NT2/D1 (cell line): ENCODE results near the gene LONP2.

Experiments
- DNase-seq: peaks from one replicate; pipeline ENCODE4 v3.0.0-alpha.2; 2011; ENCODE audit warnings: low read depth, low spot score
- H3K27me3 ChIP-seq: 2 replicates; pipeline ENCODE4 v1.6.0; 2011; ENCODE audit warnings: mild to moderate bottlenecking; ENCODE audit not compliant: insufficient read length, insufficient read depth
- H3K36me3 ChIP-seq: 2 replicates; pipeline ENCODE4 v1.6.1; 2011; ENCODE audit warnings: mild to moderate bottlenecking, low read length, mixed read lengths; ENCODE audit not compliant: insufficient read depth, insufficient read length
- H3K4me1 ChIP-seq: 2 replicates; pipeline ENCODE4 v1.5.1; 2011; ENCODE audit not compliant: insufficient read depth, insufficient read length
- H3K4me3 ChIP-seq: 2 replicates; pipeline ENCODE4 v1.5.1; 2011; ENCODE audit warnings: low read depth; ENCODE audit not compliant: insufficient read length
- H3K9ac ChIP-seq: 2 replicates; pipeline ENCODE4 v1.6.0; 2011; ENCODE audit warnings: low read depth; ENCODE audit not compliant: insufficient read length
- H3K9me3 ChIP-seq: 2 replicates; pipeline ENCODE4 v1.5.1; 2011; ENCODE audit warnings: mild to moderate bottlenecking, low read length; ENCODE audit not compliant: insufficient read depth
- SUZ12 ChIP-seq: IDR thresholded peaks from 2 replicates; pipeline ENCODE4 v1.6.1; 2011; ENCODE audit not compliant: insufficient read length, insufficient read depth; ENCODE audit errors: extremely low read depth
- YY1 ChIP-seq: IDR thresholded peaks from 2 replicates; pipeline ENCODE4 v1.6.1; 2011; ENCODE audit not compliant: insufficient read length, insufficient read depth
- ZNF274 ChIP-seq: IDR thresholded peaks from 2 replicates; pipeline ENCODE4 v1.6.1; 2011; ENCODE audit warnings: mild to moderate bottlenecking, low read depth, low read length

LONP2 gene

GRCh38 chr16:48244080-48244862, at the start of gene LONP2:
LONP2 (plus strand) TSS chr16:48244300; CDS start chr16:48244389, 89 bp downstream.
- TF ChIP-seq YY1 (no peak), ZNF274 (no peak), SUZ12 (no peak)
- Histone ChIP-seq H3K9ac (peak within 1 kb of the TSS; percentile 96), H3K36me3 (no peaks in the 10 kb centered on the region), H3K27me3 (no peaks in the 10 kb centered on the region), H3K4me3 (peak within 1 kb of the TSS; percentile 96), H3K4me1 (no peaks in the 10 kb centered on the region), H3K9me3 (no peaks in the 10 kb centered on the region)
- peak; percentile 85 for DNase-seq

DNA sequence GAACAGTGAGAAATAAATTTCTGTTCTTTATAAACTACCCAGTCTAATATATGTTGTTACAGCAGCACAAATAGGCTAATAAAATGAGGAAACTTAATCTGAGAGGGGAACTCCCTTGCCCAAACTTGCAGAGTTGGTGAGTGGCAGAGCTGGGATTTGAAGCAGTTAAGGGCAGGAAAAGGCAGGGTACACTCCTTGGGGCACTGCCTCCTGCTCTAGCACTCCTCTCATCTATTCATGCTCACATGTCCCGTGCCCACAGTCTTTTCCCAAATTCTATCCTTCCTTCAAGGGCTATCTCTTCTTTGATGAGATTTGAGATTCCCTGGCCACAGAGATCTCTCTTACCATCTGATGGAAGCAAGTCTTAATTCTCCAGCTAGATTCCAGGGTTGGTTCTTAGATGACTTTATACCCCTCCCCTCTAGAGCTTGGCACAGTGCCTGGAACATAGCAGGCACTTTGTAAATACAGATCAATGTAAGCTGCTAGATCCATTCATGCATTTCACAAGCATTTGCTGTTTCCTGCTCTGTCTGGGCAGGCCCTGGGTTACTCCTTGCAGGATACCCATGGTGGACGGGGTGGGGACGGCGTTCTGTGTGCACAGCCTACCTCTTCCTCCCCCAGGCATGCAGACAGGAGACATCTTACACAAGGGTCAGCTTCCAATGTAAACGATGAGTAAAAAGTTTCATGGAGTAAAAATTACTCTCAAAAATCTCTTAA, 49.1 kb upstream of the LONP2 start:
- DNase-seq: no peak
- H3K9ac ChIP-seq: no peak overlapping the region

DNA sequence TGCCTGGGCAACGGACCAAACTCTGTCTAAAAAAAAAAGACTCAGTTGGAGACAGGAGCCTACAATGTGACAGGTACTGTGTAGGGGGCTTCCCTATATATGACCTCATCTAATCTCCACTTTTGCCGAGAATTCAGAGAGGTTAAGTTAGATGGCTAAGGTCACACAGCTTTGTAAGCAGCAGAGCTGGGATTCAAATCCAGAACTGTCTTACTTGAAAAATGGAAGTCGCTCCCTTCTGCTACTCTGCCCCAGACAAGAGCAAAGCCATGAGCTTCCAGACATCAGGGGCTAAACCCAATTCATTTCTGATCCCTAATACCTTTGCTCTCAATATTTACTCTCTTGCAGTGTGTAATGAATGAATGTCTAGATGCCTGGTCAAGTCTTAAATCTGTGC, 46.8 kb upstream of the LONP2 start:
- H3K27me3 ChIP-seq: no peaks in the 10 kb centered on the region
- no peak for DNase-seq
- H3K4me1 ChIP-seq: no peaks in the 10 kb centered on the region
- H3K9ac ChIP-seq: no peak overlapping the region
- no peaks in the 10 kb centered on the region for H3K9me3 ChIP-seq
- H3K4me3 ChIP-seq: no peak overlapping the region
- H3K36me3 ChIP-seq: no peaks in the 10 kb centered on the region
- TF ChIP-seq SUZ12 (no peak), ZNF274 (no peak)

More for the DNA sequence above, 49.1 kb upstream of the LONP2 start:
- Histone ChIP-seq H3K36me3 (no peaks in the 10 kb centered on the region), H3K27me3 (no peaks in the 10 kb centered on the region), H3K4me1 (no peaks in the 10 kb centered on the region), H3K9me3 (no peaks in the 10 kb centered on the region), H3K4me3 (no peak overlapping the region)
- TF ChIP-seq ZNF274 (no peak), SUZ12 (no peak), YY1 (no peak)

DNA sequence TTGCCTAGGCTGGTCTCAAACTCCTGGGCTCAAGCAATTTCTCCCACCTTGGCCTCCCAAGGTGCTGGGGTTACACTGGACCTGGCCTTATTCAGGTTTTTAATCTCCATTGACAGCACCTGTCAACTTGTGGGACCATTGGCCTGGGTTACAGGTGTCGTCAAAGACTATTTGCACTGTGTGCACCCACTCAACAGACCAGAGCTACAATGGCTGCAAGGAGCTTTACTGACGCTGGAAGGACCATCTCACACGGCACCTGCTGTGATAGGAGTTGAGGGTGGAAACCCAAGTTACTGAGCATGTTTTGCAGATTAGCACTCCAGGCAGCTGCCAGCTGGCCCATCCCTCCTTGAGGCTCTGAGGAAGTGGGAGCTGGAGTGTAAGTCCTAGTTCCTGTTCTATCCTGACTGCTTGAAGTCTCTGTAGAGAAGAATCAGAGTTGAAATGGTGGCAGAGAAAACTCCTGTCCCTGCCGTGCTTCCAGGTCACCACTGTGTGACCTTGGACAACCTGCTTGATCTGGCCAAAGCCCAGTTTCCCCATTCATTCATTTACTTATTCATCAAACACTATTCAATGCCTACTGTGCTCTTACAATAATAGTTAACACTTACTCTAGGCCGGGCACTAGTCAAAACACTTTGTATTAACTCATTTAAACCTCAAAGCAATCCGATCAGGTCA, 42.4 kb upstream of the LONP2 start:
- Histone ChIP-seq H3K9ac (no peak overlapping the region), H3K36me3 (no peaks in the 10 kb centered on the region), H3K4me1 (peaks cover 4% of the 10 kb centered on the region), H3K4me3 (no peak overlapping the region), H3K27me3 (no peaks in the 10 kb centered on the region), H3K9me3 (no peaks in the 10 kb centered on the region)
- DNase-seq: no peak
- TF ChIP-seq SUZ12: no peak
- TF ChIP-seq YY1: no peak
- no peak for TF ChIP-seq ZNF274

GRCh38 chr16:48203974-48204824, 39.9 kb upstream of the LONP2 start:
- Histone ChIP-seq H3K36me3 (no peaks in the 10 kb centered on the region), H3K27me3 (no peaks in the 10 kb centered on the region), H3K4me1 (peaks cover 4% of the 10 kb centered on the region), H3K9me3 (no peaks in the 10 kb centered on the region), H3K9ac (no peak overlapping the region), H3K4me3 (no peak overlapping the region)
- TF ChIP-seq YY1: no peak
- TF ChIP-seq SUZ12: no peak
- no peak for DNase-seq

GRCh38 chr16:48204825-48205151, 39.3 kb upstream of the LONP2 start:
- Histone ChIP-seq H3K27me3 (no peaks in the 10 kb centered on the region), H3K9me3 (no peaks in the 10 kb centered on the region), H3K4me3 (no peak overlapping the region), H3K4me1 (peaks cover 4% of the 10 kb centered on the region), H3K36me3 (no peaks in the 10 kb centered on the region), H3K9ac (no peak overlapping the region)
- TF ChIP-seq SUZ12 (no peak), YY1 (no peak), ZNF274 (no peak)
- DNase-seq: no peak
